GM19372 (cell line): ENCODE data around the gene FBLIM1.

Source experiments
- ATAC-seq: cut with Tn5 transposase; IDR thresholded peaks from one replicate; pipeline ENCODE4 v1.9.1; 2021; ENCODE audit warnings: mild to moderate bottlenecking, low read depth, moderate library complexity; ENCODE audit not compliant: unreplicated experiment

FBLIM1 gene

DNA sequence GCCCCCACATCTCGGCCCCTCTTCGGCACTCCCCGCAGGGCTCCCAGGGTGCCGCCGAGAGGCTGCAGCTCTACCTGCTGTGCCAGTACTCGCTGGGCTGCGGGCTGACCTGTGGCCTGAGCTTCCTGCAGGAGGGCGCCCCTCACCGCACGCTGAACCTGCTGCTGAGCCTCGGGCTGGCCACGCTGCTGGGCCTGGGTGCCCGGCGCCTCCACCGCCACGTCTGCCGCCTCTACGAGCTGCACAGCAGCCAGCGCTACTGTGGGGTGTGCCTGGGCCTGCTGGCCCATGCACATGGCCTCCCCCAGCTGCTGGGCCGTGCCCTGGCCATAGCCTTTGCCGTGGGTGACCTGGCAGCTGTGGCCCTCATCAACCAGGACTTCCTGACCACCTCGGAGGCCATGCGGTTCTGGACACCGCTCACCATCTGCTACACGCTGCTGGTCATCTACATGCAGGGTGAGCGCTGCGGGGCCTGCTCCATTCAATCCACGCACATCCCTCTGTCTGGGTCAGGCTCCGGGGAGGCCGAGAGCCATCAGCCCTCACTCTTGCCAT lies 14.4 kb upstream of the FBLIM1 start:
- ATAC-seq = no peak

DNA sequence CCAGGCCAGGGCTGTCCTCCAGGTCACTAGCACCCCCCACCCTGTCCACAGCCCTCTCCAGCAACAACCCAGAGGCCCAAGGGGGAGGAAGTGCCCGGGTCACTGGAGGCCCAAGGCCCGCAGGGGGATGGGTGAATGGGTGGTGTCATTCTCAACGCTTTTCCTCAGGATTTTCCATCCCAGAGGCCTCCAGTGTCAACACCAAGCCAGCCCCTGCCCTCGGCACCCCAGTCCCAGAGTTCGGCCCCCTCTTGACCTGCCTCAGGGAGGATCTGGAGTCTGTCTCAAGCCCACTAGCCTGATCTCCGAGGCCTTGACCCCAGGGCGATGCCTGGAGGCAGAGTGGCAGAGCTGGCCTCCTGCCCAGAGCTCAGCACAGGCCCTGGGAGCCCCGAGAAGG lies 11.2 kb upstream of the FBLIM1 start:
- no peak for ATAC-seq

DNA sequence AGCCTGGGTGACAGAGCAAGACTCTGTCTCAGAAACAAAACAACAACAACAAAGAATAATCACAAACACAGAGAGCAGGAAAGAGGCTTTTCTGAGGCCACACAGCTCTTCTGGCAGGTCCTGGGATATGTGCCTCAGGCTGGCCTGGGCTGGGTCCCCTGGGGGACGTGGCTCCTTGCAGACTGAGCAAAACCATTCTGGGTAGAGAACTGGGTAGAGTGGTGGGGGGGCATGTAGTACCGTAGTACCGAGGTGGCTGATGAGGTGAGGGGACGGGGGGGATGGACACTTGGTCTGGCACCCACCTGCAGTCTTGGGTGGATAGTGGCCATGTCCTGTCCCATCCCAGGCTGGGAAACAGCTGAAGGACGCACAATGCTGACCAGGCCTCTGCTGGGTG lies 10.3 kb upstream of the FBLIM1 start:
- ATAC-seq = no peak

GRCh38 chr1:15748690-15749398 lies 9.8 kb upstream of the FBLIM1 start:
- ATAC-seq = no peak

DNA sequence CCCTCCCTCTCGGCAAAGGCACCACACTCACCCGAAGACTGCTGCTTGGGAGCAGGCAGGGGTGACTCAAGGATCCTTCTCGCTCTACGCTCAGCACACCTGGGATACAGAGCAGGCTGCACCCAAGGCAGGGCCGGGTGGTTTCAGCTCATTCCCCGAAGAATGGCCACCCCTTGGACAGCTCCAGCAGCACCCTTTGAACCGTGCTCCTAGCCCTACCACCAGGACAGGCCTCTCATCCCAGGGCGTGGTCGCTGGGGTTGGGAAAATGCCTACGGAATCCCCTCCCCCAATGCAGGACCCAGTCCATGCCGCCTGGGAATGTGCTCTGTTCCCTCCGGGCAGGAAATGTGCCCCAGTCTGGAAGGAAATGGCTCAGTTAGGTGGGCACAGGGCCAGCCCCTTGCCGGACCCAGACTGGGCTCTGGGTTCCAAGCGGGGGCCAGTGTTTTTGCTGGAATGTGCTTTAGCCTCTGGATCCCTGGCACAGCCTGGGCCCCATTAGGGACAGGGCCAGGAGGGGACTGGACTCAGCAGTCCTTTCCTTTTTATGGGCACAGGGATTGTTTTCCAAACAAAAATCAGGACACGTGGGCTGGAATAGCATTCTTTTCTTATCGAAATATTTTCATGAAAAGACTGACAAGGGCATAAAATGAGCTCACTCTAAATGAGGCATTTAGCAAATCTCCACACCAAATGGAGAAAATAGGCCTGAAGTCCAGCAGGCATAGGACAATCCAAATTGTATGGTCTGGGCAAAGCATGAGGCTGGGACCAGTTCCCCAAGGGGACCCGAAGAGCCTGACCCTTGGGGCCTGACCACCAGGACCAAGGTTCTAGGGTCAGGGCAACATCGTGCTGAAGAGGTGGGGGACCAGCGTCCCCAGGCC lies 8.9 kb upstream of the FBLIM1 start:
- ATAC-seq = no peak

GRCh38 chr1:15750924-15751323 lies 7.7 kb upstream of the FBLIM1 start:
- no peak for ATAC-seq

DNA sequence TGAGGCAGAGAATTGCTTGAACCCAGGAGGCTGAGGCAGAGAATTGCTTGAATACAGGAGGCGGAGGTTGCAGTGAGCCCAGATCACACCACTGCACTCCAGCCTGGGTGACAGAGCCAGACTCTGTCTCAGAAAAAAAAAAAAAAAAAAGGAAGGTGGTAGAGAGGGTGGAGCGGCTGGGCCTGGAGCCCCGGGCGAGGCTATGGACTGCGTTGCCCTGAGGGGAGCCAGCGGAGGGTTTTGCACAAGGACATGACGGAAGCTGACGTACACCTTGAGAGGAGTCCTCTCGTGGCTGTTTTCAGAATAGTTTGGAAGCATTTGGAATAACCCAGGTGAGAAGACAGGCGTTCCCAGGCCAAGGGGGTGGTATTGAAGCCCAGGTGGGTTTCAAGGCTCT lies 6.9 kb upstream of the FBLIM1 start:
- ATAC-seq = no peak

GRCh38 chr1:15753776-15754175 lies 4.8 kb upstream of the FBLIM1 start:
- ATAC-seq = no peak

GRCh38 chr1:15755021-15755645 lies 3.5 kb upstream of the FBLIM1 start:
- no peak for ATAC-seq

GRCh38 chr1:15755646-15756040 lies 3.0 kb upstream of the FBLIM1 start:
- ATAC-seq = no peak

GRCh38 chr1:15756143-15757015 lies 2.2 kb upstream of the FBLIM1 start:
- no peak for ATAC-seq

DNA sequence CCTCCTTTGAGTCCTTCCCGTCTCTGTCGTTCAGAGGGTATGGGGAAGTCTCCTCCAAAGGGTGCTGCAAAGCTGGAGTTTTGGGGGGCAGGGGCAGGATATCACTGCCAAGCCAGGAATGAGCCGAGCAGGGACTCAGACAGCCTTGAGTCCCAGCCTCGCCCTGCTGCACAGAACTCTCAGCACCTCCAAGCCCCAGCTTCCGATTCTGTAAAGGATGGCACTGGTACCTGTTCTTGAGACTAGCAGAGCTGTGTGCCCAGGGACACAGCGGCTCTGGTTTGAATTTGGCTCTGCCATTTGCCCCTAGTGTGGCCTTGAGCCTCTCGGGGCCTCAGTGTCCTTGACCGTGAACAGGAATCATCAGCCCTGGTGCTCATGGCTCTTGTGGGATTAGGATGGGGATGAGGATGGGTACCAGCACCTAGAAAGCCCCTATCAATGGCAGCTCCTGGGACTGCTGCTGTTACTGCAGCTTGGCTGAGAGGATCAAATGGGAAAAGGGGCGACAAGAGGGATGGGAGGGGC lies 1.5 kb upstream of the FBLIM1 start:
- no peak for ATAC-seq

DNA sequence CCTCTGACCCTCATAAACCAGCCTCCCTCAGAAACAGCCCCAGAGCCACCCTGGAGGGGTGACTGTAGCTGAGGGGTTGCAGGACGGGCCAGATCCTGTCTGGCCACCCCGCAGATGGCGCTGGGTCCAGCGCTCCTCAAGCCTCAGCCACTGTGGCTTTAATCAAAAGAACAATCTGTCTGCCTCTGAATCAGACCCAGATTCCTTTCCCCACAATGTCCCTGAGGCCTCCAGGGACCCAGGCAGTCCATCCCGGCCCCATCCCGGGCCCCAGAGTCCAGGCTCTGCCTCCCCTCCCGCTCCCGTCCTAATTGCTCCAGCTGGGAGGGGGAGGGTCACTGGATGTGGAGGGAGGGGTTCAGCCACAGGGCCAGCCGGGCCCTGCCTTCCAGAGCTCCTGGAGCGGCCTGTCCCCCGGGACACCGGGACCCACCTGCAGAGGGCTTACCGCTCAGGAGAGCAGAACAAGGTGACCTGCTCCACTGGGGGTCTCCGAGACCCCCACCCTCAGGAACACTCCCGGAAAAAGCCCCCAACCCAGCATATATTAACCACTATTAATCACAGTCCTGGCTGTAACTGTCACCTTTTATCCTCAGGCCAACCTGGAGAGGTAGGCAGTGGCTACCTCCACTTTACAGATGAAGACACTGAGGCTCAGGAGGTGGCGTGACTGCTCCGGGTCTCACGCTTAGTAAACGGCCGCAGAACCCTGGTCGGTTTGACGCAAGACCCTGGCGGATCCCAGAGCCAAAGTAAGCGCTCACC lies 836 bp upstream of the FBLIM1 start:
- ATAC-seq = no peak

GRCh38 chr1:15758953-15759661 lies 512 bp downstream of the FBLIM1 start:
- no peak for ATAC-seq

DNA sequence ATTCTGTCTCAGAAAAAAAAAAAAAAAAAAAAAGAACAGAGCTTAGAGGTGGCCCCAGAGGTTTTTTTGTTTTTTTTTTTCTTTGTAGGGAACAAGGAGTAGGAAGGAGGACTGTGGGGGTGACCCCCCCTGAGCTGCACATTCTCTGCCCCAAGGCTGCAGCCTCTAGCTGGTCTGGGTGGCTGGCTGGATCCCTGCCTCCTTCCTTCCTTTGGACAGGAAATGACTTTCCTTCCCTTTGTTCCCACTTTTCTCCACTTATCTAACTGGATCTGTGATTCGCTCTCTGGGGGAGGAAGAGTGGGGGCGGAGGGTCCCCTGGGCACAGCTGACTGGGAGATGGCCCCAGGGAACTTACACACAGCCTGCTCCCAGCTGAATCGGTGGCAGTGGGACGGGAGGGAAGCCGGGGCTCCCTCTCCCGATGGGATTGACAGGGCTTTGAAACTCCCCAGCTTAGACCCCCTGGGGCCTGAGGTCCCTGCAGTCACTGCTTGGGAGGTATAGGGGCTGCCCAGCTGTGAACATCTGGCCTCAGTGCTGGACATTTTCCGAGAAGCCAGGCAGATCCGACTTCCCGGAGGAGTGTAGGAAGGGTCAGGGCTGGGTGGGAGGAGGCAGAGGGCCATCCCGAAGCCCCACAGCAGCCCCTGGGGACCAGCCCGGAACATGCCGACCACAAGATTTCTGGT lies 2.1 kb downstream of the FBLIM1 start:
- no peak for ATAC-seq

DNA sequence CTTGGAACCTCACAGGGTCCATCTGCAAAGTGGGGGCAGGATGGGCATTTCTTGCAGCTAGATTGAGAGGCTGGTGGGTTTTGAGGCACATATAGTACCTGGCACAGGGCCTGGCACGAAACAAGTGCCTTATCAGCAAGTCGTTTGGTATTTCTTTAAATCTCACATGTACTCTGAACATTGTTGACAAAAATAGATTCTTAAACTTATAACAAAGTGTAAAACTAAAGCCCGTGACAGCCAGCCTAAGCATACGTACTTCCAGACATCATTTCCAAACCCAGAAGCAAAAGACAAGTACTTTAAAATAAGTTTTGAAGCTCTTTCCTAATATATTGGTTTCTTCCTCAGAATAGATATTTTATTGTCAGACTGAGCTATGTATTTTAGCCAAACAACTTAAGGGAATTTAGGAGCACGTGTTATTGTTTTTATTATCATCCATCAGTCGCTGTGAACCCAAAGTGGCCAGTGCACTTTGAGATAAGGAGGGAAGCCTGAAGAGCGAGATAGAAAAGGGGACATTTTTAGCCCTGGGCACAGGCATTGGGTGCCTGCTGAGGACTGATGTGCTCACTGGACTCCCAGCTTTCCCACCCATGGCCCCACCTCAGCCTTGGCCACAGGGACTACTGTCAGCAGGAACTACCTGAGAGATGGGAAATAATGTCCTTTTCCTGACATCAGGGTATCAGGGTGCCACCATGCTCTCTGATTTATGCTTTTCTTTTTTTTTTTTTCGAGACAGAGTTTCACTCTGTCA lies 3.0 kb downstream of the FBLIM1 start:
- ATAC-seq = no peak

- ATAC-seq = no peak
Observed at GRCh38 chr1:15762546-15762945, 4.0 kb downstream of the FBLIM1 start.
